ENCODE results near the gene KLRG1.

Gene KLRG1

GRCh38 chr12:8985213-8985754, 4.1 kb upstream of the KLRG1 start:
- DNase-seq (ENCODE audit: low read depth) = no peak

- no peak for DNase-seq (ENCODE audit: low read depth)
These were observed 2.2 kb upstream of the KLRG1 start for GRCh38 chr12:8987163-8987562.

GRCh38 chr12:8987685-8988084, 1.7 kb upstream of the KLRG1 start:
- DNase-seq (ENCODE audit: low read depth) = no peak

GRCh38 chr12:8991371-8992345, 2.3 kb downstream of the KLRG1 start:
- no peak for DNase-seq (ENCODE audit: low read depth)

- DNase-seq (ENCODE audit: low read depth) = no peak
These were observed 4.5 kb downstream of the KLRG1 start for GRCh38 chr12:8993827-8994226.

GRCh38 chr12:8995021-8995775, 5.9 kb downstream of the KLRG1 start:
- DNase-seq (ENCODE audit: low read depth) = no peak

- DNase-seq (ENCODE audit: low read depth) = peak; percentile 26
These were observed 7.5 kb downstream of the KLRG1 start for GRCh38 chr12:8996682-8997405.

GRCh38 chr12:9001233-9001632, 11.9 kb downstream of the KLRG1 start:
- DNase-seq (ENCODE audit: low read depth) = no peak

GRCh38 chr12:9002335-9002734, 13.0 kb downstream of the KLRG1 start:
- DNase-seq (ENCODE audit: low read depth) = no peak

GRCh38 chr12:9022592-9022991, 33.2 kb downstream of the KLRG1 start:
- DNase-seq (ENCODE audit: low read depth) = no peak

GRCh38 chr12:9024512-9024911, 35.2 kb downstream of the KLRG1 start:
- DNase-seq (ENCODE audit: low read depth) = no peak

- DNase-seq (ENCODE audit: low read depth) = no peak
These were observed 38.1 kb downstream of the KLRG1 start for GRCh38 chr12:9027161-9028059.

GRCh38 chr12:9030776-9031175, 41.4 kb downstream of the KLRG1 start:
- DNase-seq (ENCODE audit: low read depth) = no peak

- DNase-seq (ENCODE audit: low read depth) = no peak
These were observed 43.0 kb downstream of the KLRG1 start for GRCh38 chr12:9032202-9032964.

- no peak for DNase-seq (ENCODE audit: low read depth)
These were observed 44.0 kb downstream of the KLRG1 start for GRCh38 chr12:9033265-9033887.

GRCh38 chr12:9034095-9034494, 44.7 kb downstream of the KLRG1 start:
- DNase-seq (ENCODE audit: low read depth) = no peak

- DNase-seq (ENCODE audit: low read depth) = no peak
These were observed 46.9 kb downstream of the KLRG1 start for GRCh38 chr12:9036227-9036626.

- no peak for DNase-seq (ENCODE audit: low read depth)
These were observed 48.1 kb downstream of the KLRG1 start for GRCh38 chr12:9037431-9037830.

GRCh38 chr12:9039397-9039977, 50.1 kb downstream of the KLRG1 start:
- DNase-seq (ENCODE audit: low read depth) = no peak

Data from activated T-cell treated with anti-CD3 and anti-CD28 coated beads for 24 hours (primary cell).